ENCODE measurements around the gene LOXHD1.

Gene LOXHD1

DNA sequence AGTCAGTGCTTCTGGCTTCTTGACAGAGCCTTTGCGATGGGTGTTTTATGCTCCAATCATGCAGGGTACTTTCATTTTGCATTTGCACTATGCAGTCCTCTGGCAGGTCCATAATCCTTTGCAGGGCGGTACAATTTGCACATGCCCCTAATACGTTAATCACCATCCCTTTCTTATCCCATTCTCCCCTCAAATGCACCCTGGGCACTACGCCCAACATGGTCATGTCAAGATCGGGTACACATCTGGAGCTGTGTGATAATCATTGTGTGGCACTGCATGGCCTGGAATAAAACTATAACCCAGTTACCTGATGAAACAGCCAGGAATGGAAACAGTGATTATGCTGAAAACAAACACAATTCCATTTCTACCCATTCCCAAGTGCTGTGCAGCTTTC is 27.7 kb downstream of the LOXHD1 start:
- DNase-seq (ENCODE audit: low read depth, low spot score) = no peak

DNA sequence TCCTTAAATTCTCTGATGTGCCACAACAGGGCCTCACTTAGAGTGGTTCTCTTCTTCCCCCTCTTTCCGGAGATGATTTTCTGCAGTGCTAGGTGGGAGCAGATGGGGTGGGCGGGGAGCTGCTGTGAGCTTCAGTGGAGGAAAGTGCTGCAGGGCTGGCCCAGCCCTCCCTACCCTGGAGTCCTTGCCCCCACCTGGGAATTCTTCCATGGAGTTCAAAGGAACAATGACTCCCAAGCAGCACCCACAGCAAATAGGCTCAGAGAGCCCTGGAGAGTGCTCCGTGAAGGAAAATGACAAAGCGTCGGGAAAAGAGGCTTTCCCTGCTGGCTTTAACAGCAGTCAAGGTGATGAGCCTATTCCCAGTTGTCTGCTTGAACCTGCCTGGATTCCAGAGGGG is 28.8 kb downstream of the LOXHD1 start:
- no peak for DNase-seq (ENCODE audit: low read depth, low spot score)

DNA sequence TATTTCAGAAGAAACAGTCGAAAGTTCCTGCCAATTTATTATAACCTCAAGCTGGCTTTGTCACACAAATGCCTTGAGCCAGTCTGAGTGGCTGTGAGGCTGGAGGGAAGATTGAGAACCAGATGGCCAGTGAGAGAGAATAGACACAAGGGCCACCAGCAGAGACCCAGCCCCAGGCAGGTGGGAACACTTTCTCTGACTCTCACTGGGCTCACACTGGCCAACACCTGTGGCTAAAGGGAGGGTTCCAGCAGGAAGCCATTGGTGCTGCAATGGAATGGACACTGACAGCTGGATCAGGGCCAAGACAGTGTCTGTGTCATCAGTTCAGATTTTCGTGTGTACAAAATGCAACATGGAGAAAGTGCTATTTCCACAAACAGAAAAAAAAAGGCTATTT is 29.9 kb downstream of the LOXHD1 start:
- peak; percentile 21 for DNase-seq (ENCODE audit: low read depth, low spot score)

- no peak for DNase-seq (ENCODE audit: low read depth, low spot score)
These were observed 32.0 kb downstream of the LOXHD1 start for GRCh38 chr18:46625069-46625468.

DNA sequence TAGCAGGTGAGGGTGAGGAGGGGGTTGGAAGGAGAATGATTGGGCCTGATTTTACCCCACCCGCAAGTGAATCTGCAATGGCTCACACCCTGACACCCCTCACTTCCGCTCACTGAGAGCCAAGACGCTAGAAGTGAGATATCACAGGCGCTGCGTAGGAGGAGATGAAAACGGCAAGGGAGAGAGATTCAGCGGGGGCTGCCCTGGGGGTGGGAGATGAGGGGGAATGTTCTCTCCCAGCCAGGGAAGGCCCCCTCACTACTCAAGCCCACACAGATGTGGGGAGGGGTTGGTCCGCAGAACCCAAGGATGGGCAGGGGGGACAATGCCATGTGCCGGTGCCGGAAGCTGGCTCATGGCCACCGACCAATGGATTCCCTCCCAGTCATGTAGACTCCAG is 32.9 kb downstream of the LOXHD1 start:
- no peak for DNase-seq (ENCODE audit: low read depth, low spot score)

- DNase-seq (ENCODE audit: low read depth, low spot score) = no peak
These were observed 33.5 kb downstream of the LOXHD1 start for GRCh38 chr18:46623541-46623940.

DNA sequence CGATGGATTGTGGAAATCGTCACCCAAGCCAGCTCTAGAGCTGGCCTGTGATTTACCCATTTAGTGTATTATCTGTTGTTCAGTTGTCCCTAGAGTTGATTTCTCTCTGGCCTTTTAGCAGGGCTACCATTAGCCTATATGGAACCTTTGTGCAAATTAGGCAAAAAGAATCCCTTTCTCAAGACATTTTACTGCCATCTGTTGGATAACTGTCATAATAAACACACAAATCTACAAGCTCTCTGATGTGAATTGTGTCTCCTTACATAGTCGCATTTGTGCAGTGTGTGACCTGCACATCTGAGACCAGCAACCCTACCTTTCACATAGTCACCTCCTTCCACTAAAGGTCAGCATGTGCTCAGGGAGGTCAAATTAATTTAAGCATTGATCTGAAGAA is 34.0 kb downstream of the LOXHD1 start:
- DNase-seq (ENCODE audit: low read depth, low spot score) = no peak

GRCh38 chr18:46622451-46622850 is 34.6 kb downstream of the LOXHD1 start:
- DNase-seq (ENCODE audit: low read depth, low spot score) = no peak

DNA sequence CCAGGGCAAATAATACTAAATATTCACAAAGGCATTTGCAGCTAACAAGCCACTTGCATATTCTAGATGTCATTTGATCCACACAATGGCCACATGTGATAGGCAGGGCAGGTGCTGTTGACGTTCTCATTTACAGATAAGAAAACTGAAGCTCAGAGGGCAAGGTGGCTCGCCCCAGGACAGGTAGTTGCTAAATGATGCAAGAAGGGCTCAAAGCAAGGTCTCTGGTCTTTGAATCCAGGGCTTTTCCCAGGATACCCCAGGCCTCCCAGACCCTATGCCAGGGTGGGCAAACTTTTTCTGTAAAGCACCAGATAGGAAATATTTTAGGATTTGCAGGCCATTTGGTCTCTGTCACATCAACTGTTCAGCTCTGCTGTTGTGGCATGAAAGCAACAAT is 35.1 kb downstream of the LOXHD1 start:
- DNase-seq (ENCODE audit: low read depth, low spot score) = no peak

GRCh38 chr18:46621111-46621766 is 35.8 kb downstream of the LOXHD1 start:
- DNase-seq (ENCODE audit: low read depth, low spot score) = no peak

GRCh38 chr18:46619559-46619958 is 37.5 kb downstream of the LOXHD1 start:
- DNase-seq (ENCODE audit: low read depth, low spot score) = no peak

- no peak for DNase-seq (ENCODE audit: low read depth, low spot score)
These were observed 41.3 kb downstream of the LOXHD1 start for GRCh38 chr18:46615720-46616119.

DNA sequence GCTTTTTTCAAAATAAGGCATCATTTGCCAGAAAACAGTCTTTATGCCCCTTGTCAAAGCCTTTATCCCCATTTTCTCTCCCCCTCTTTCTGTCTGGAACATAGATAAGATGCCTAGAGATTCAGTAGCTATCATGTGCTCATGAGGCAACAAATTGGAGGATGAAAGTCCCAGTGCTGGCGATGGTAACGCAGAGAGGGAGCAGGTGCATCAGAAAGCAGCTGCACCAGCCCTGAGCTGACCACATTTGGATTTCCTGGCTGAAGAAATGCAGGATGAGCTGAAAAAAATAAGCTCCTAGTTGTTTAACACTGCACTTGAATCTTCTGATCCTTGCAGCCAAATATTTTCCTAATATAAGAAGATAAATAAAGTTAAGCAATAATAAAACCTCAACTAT is 48.0 kb downstream of the LOXHD1 start:
- DNase-seq (ENCODE audit: low read depth, low spot score) = no peak

DNA sequence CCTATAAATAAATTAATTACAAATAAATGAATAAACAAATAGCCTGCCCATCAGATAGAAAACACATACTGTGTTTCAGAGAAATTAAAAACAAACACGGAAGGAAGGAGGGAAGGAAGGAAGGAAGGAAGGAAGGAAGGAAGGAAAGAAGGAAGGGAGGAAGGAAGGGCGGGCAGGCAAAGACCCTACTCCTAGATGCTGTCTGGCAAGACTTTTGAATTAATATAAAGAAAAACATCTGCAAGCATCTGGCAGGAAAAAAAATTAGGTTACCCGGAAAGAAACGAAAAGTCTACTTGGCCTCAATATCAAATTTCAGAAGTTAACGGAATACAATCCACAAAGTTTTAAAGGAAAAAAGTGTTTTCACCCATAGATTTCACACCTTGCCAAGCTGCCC is 49.1 kb downstream of the LOXHD1 start:
- DNase-seq (ENCODE audit: low read depth, low spot score) = no peak

DNA sequence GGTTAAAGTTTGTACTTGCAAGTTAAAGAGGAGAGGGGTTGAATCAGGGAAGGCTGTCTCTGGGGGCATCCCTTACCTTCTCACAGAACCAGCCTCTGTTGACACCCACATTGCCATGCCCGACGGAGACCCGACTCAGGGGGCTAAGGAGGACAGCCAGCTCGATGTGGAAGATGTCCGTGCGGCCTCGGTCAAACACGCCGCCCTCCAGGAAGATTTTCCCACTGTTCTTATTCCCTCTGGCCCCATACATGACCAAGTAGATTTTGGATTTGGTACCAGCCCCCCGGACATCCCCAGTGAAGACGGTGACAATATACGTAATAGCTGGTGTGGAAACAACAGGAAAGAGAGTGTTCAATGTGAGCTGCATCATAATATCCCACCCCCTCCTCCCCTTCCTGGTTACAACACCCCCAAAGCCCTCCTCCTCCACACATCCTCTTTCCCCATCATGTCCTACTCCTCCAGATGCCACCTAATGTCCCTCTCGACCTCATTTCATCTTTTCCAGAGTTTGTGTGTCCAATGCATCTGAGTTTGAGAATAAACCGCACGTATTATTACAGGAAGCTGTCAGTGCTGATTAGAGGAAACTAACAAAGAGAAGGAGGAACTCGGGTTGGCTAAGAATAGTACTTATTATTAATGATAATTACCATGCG is 55.7 kb downstream of the LOXHD1 start:
- no peak for DNase-seq (ENCODE audit: low read depth, low spot score)

GRCh38 chr18:46596119-46596518 is 60.9 kb downstream of the LOXHD1 start:
- no peak for DNase-seq (ENCODE audit: low read depth, low spot score)

DNA sequence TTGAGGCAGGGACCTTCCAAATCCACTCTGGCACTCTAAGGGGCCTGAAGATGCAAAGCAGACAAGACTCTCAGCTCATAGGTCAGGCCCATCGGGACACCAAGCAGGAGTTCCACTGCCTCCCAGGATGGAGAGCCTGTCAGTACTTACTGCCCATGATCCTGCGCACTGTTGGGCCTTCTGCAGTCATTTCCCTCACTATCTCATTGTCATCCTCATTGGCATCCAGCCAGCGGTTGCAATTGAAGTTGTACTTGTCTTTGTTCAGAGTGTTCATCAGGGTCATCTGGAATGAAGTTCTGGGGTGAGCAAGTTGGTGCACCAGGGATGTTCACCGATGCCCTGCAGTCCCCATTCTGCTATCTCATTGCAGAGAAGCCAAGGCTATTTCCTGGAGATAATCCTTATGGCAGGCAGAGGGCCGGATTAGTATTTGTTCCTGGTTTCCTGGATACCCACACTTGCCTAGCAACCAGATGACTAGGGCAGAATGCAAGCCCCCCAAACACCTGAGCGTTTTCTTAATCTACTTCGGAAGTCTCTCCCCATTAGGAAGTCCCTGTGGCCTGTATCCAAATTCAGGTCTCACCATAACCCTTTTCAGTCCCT is 65.1 kb downstream of the LOXHD1 start:
- no peak for DNase-seq (ENCODE audit: low read depth, low spot score)

DNA sequence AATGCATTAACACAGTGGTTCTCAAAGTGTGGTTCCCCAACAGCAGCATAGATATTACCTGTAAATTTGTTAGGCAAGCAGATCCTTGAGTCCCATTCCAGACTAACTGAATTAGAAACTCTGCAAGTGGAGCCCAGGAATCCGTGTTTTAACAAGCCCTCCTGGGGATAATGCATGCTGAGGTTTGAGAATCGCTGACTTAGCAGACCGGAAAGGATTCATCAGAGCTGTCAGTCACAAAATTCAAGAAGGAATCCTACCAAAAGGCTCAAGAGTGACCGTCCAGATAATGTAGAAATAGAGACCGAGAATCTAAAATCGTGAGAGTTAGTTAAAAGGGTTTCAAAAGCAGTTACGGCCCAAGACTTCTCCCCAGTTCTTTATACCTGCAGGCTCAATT is 66.9 kb downstream of the LOXHD1 start:
- DNase-seq (ENCODE audit: low read depth, low spot score) = no peak

- no peak for DNase-seq (ENCODE audit: low read depth, low spot score)
These were observed 67.9 kb downstream of the LOXHD1 start for GRCh38 chr18:46588971-46589660.

DNA sequence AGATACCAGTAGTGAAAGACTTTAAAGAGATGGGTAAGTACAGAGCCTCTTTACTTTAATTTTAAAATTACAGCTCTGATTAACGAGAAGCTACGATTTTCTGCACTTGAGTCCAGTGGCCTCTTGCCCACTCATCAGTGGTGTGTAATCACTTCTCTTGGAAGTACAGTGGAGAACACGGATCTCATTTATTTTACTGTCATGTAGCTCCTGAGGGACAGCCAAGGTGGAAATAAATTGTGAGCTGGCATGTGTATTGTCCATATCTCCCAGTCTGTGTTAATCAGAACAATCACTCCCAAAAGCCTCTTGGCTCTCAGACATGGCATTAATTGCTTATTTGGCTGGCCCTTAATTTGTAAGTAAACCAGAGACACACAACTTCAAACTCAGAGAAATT is 69.4 kb downstream of the LOXHD1 start:
- DNase-seq (ENCODE audit: low read depth, low spot score) = no peak

DNA sequence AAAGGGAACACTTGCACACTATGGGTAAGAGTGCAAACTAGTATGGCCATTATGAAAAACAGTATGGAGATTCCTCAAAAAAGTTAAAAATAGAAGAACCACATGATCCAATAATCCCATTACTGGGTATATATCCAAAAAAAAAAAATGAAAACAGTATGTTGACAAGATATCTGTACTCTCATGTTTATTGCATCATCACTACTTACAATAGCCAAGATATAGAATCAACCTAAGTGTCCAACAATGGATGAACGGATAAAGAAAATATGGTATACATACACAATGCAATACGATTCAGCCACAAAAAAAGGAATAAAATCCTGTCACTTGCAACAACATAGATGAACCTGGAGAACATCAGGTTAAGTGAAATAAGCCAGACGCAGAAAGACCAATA is 73.3 kb downstream of the LOXHD1 start:
- DNase-seq (ENCODE audit: low read depth, low spot score) = no peak

- no peak for DNase-seq (ENCODE audit: low read depth, low spot score)
These were observed 75.4 kb downstream of the LOXHD1 start for GRCh38 chr18:46581648-46582047.

DNA sequence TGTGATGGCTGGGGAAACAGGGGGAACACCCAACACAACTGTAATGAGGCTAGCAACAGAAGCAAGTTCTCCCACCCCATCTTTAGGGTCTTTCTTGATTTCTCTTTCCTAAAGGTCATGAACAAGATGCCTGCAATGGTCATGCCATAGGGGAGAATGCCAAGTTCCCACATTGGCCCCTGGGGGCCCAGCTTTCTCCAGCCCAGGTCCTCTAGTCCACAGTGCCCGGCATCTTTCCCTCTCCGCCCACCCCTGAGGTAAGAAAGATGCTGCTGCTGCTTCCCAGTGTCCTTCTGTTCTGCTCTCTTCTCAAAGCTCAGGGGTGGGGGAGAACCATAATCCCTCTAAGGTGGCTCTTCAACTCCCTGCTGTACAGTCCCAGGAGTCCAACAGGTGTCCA is 78.0 kb downstream of the LOXHD1 start:
- no peak for DNase-seq (ENCODE audit: low read depth, low spot score)

All from ELF-1 (cell line).